Measurements from ENCODE around the gene CR1. TPM values are rescaled to one million over a fixed set of nuclear protein-coding genes. Genes with fewer than 3 reads are reported as not detected.
"Not testable (repeated sequence)": the region's sequence is repeated elsewhere in the genome, so short reads cannot be mapped to it uniquely, and the experiment has no call there.

CR1 gene
- total RNA-seq, 1 experiment from 2014 or later, result not detected

GRCh38 chr1:207487636-207488035 lies 8.3 kb upstream of the CR1 start:
- H3K4me3 ChIP-seq, result no peak overlapping the region
- DNase-seq (ENCODE audit: low read depth in 1 of 2, low spot score in 2 of 2), result no peak
- H3K4me1 ChIP-seq (replicated peaks), result no peaks in the 10 kb centered on the region
- peaks cover 23% of the 10 kb centered on the region for H3K27me3 ChIP-seq (replicated peaks)
- no peak overlapping the region for H3K27ac ChIP-seq
- H3K36me3 ChIP-seq, result no peaks in the 10 kb centered on the region
- no peaks in the 10 kb centered on the region for H3K9me3 ChIP-seq (replicated peaks)

GRCh38 chr1:207493212-207493611 lies 2.7 kb upstream of the CR1 start:
- Histone ChIP-seq H3K4me1 (replicated peaks) (no peaks in the 10 kb centered on the region), H3K36me3 (no peaks in the 10 kb centered on the region), H3K27me3 (replicated peaks) (peaks cover 48% of the 10 kb centered on the region), H3K9me3 (replicated peaks) (no peaks in the 10 kb centered on the region), H3K27ac (no peak overlapping the region), H3K4me3 (no peak overlapping the region)
- DNase-seq (ENCODE audit: low read depth in 1 of 2, low spot score in 2 of 2), result no peak

- H3K36me3 ChIP-seq, result no peaks in the 10 kb centered on the region
- H3K4me3 ChIP-seq, result no peak overlapping the region
- no peaks in the 10 kb centered on the region for H3K9me3 ChIP-seq (replicated peaks)
- no peak overlapping the region for H3K27ac ChIP-seq
- H3K27me3 ChIP-seq (replicated peaks), result peaks cover 48% of the 10 kb centered on the region
- DNase-seq (ENCODE audit: low read depth in 1 of 2, low spot score in 2 of 2), result no peak
- no peaks in the 10 kb centered on the region for H3K4me1 ChIP-seq (replicated peaks)
These were observed 1.8 kb upstream of the CR1 start for GRCh38 chr1:207494171-207494570.

- not testable (repeated sequence) for H3K27ac ChIP-seq; H3K4me3 ChIP-seq; DNase-seq (ENCODE audit: low read depth in 1 of 2, low spot score in 2 of 2); H3K9me3 ChIP-seq (replicated peaks); H3K36me3 ChIP-seq; H3K4me1 ChIP-seq (replicated peaks)
- peaks cover 48% of the 10 kb centered on the region for H3K27me3 ChIP-seq (replicated peaks)
These were observed 676 bp upstream of the CR1 start for GRCh38 chr1:207495281-207495680.

DNA sequence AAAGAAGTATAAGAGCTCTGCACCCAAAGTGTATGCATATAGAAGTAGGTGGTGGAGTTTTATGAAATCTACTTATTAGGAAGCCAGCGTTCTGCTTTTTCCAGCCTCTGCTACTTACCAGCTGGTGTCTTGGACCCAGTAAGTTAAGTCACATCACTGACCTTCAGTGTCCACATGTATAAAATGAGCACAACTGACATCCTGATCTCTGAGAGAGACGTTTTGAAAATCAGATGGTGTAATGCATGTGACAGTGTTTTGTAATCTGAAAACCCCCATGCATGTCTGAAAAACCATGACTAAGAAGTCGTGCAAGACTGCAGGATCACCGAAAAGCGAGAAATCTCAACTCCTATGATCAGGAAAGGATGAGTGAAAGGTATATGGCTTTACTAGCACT lies 2.0 kb downstream of the CR1 start:
- DNase-seq (ENCODE audit: low read depth in 1 of 2, low spot score in 2 of 2), result no peak
- Histone ChIP-seq H3K4me1 (replicated peaks) (no peaks in the 10 kb centered on the region), H3K27ac (no peak overlapping the region), H3K27me3 (replicated peaks) (peaks cover 48% of the 10 kb centered on the region), H3K36me3 (no peaks in the 10 kb centered on the region), H3K9me3 (replicated peaks) (no peaks in the 10 kb centered on the region), H3K4me3 (no peak overlapping the region)

DNA sequence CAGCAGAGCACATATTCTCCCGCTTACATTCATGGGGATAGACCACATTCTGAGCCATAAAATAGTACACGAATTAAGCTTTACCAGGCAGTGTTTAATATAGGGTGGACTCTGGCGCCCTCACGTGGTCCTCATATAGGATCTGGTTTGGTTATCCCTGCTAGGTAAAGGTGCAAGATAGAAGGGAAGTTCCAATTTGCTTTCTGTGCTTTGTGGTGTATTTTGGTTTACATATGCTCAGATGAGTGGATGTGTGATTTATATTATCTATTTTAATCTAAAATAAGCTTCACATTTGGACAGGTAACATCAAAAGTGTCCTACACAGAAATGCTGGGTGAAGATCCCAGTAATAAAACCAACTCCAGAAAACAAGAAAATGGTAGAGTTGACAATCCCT lies 3.6 kb downstream of the CR1 start:
- Histone ChIP-seq H3K27me3 (replicated peaks) (peaks cover 41% of the 10 kb centered on the region), H3K27ac (no peak overlapping the region), H3K9me3 (replicated peaks) (no peaks in the 10 kb centered on the region), H3K4me3 (no peak overlapping the region), H3K36me3 (no peaks in the 10 kb centered on the region), H3K4me1 (replicated peaks) (no peaks in the 10 kb centered on the region)
- DNase-seq (ENCODE audit: low read depth in 1 of 2, low spot score in 2 of 2), result peak; percentile 36 to 52

DNA sequence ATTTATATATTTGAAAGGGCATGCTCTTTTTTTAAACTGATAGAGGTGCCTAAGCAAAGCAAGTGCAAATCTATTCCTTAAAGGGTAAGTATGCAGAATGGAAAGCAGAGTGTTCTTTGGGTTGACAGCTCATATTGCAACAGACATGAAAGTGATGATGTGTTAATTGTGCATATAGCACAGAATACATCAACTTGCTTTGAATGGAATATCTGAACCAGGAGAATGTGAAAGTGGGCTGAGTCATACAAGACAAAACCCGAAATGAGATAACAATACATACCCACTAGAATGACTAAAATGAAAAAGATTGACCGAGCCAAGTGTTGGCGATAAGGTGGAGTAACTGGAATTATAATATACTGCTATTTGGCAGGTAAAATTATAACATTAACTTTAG lies 4.3 kb downstream of the CR1 start:
- DNase-seq (ENCODE audit: low read depth in 1 of 2, low spot score in 2 of 2), result no peak
- H3K36me3 ChIP-seq, result no peaks in the 10 kb centered on the region
- no peaks in the 10 kb centered on the region for H3K9me3 ChIP-seq (replicated peaks)
- no peaks in the 10 kb centered on the region for H3K4me1 ChIP-seq (replicated peaks)
- H3K27me3 ChIP-seq (replicated peaks), result peaks cover 40% of the 10 kb centered on the region
- no peak overlapping the region for H3K27ac ChIP-seq
- no peak overlapping the region for H3K4me3 ChIP-seq

GRCh38 chr1:207501071-207501470 lies 5.1 kb downstream of the CR1 start:
- Histone ChIP-seq H3K36me3 (no peaks in the 10 kb centered on the region), H3K9me3 (replicated peaks) (no peaks in the 10 kb centered on the region), H3K4me1 (replicated peaks) (no peaks in the 10 kb centered on the region), H3K4me3 (no peak overlapping the region), H3K27me3 (replicated peaks) (peaks cover 34% of the 10 kb centered on the region), H3K27ac (no peak overlapping the region)
- no peak for DNase-seq (ENCODE audit: low read depth in 1 of 2, low spot score in 2 of 2)

DNA sequence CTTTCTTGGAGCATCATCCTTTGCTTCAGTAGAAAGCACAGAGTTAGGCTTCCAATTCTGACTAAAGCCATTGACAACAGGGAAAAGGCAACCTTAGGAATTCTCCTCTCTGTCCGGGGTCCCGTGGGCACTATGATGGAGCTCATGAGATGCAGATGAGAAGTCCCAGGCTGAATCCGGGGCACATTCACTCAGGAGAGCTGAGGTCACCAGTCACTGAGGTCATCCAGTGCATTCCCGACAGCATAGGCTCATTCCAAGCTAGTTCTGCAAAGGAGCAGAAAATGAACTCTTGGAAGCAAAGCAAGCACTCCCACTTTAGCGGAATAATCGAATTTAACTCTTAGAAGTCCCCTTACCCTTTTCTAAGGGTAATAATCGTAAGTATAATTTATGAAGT lies 6.8 kb downstream of the CR1 start:
- Histone ChIP-seq H3K27me3 (replicated peaks) (peaks cover 22% of the 10 kb centered on the region), H3K4me3 (no peak overlapping the region), H3K4me1 (replicated peaks) (no peaks in the 10 kb centered on the region), H3K9me3 (replicated peaks) (no peaks in the 10 kb centered on the region), H3K27ac (no peak overlapping the region), H3K36me3 (no peaks in the 10 kb centered on the region)
- DNase-seq (ENCODE audit: low read depth in 1 of 2, low spot score in 2 of 2), result no peak

- no peak for DNase-seq (ENCODE audit: low read depth in 1 of 2, low spot score in 2 of 2)
- Histone ChIP-seq H3K4me1 (replicated peaks) (no peaks in the 10 kb centered on the region), H3K4me3 (no peak overlapping the region), H3K9me3 (replicated peaks) (no peaks in the 10 kb centered on the region), H3K27me3 (replicated peaks) (peaks cover 21% of the 10 kb centered on the region), H3K27ac (no peak overlapping the region), H3K36me3 (no peaks in the 10 kb centered on the region)
These were observed 8.0 kb downstream of the CR1 start for GRCh38 chr1:207503950-207504349.

- DNase-seq (ENCODE audit: low read depth in 1 of 2, low spot score in 2 of 2), result no peak
- H3K27me3 ChIP-seq (replicated peaks), result peaks cover 21% of the 10 kb centered on the region
- H3K27ac ChIP-seq, result no peak overlapping the region
- H3K4me1 ChIP-seq (replicated peaks), result no peaks in the 10 kb centered on the region
- H3K36me3 ChIP-seq, result no peaks in the 10 kb centered on the region
- H3K4me3 ChIP-seq, result no peak overlapping the region
- H3K9me3 ChIP-seq (replicated peaks), result no peaks in the 10 kb centered on the region
These were observed 8.5 kb downstream of the CR1 start for GRCh38 chr1:207504438-207504837.

DNA sequence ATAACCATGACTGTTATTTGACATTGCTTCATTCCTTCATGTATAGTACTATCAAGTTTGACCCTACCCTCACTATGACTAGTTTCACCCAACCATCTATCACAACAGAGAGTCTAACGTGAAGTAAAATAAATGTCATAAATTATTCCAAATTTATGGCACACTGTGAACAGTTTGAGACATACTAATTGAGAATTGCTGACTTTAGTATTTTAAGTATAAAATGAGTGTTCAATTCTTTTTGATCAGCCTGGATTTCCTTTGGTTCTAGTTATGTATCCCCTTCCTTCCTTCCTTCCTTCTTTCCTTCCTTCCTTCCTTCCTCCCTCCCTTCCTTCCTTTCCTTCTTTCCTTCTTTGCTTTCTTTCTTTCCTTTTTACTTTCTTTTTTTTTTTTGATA lies 14.5 kb downstream of the CR1 start:
- no peak for DNase-seq (ENCODE audit: low read depth in 1 of 2, low spot score in 2 of 2)
- Histone ChIP-seq H3K27ac (no peak overlapping the region), H3K4me3 (no peak overlapping the region), H3K27me3 (replicated peaks) (no peaks in the 10 kb centered on the region; the same call in 1 of the 2 replicates), H3K9me3 (replicated peaks) (no peaks in the 10 kb centered on the region), H3K36me3 (no peaks in the 10 kb centered on the region), H3K4me1 (replicated peaks) (no peaks in the 10 kb centered on the region)

GRCh38 chr1:207514890-207515289 lies 18.9 kb downstream of the CR1 start:
- no peaks in the 10 kb centered on the region; the same call in 1 of the 2 replicates for H3K27me3 ChIP-seq (replicated peaks)
- no peak overlapping the region for H3K4me3 ChIP-seq
- no peaks in the 10 kb centered on the region for H3K9me3 ChIP-seq (replicated peaks)
- H3K36me3 ChIP-seq, result no peaks in the 10 kb centered on the region
- H3K4me1 ChIP-seq (replicated peaks), result no peaks in the 10 kb centered on the region
- DNase-seq (ENCODE audit: low read depth in 1 of 2, low spot score in 2 of 2), result no peak
- no peak overlapping the region for H3K27ac ChIP-seq

- H3K27me3 ChIP-seq (replicated peaks), result no peaks in the 10 kb centered on the region
- H3K4me1 ChIP-seq (replicated peaks), result no peaks in the 10 kb centered on the region
- H3K36me3 ChIP-seq, result no peaks in the 10 kb centered on the region
- no peaks in the 10 kb centered on the region for H3K9me3 ChIP-seq (replicated peaks)
- H3K4me3 ChIP-seq, result no peak overlapping the region
- DNase-seq (ENCODE audit: low read depth in 1 of 2, low spot score in 2 of 2), result no peak
- no peak overlapping the region for H3K27ac ChIP-seq
These were observed 20.8 kb downstream of the CR1 start for GRCh38 chr1:207516729-207517128.

DNA sequence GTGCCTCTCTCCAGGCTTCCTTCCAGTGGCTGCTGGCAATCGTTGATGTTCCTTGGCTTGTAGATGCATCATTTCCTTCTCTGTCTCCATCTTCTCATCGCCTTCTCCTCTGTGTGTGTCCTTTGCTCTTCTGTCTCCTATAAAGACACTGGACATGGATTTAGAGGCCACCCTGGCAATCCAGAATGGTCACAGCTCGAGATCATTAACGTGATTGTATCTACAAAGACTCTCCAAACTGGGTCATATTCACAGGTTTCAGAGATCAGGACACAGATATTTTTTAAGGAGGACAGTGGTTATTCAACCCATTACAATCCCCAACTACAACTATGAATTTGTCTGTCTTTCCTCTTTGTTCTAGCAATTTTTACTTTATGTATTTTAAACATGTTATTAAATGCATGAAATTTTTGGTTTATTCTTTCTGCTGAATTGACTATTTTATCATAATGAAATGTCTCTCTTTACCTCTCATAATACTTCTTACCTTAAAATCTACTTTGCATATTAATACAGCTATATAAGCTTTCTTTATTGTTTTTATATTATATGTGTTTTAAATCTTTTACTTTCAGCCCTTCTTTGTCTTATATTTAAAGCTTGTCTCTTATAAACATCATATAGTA lies 22.8 kb downstream of the CR1 start:
- Histone ChIP-seq H3K36me3 (no peaks in the 10 kb centered on the region), H3K27ac (no peak overlapping the region), H3K4me1 (replicated peaks) (no peaks in the 10 kb centered on the region), H3K9me3 (replicated peaks) (no peaks in the 10 kb centered on the region), H3K27me3 (replicated peaks) (no peaks in the 10 kb centered on the region), H3K4me3 (no peak overlapping the region)
- DNase-seq (ENCODE audit: low read depth in 1 of 2, low spot score in 2 of 2), result no peak
